NCI-H1694 treated with DMSO at 0.1 percent for 48 hours (cell line): ENCODE measurements around the gene NAB2.
"Not testable (repeated sequence)": the region's sequence is repeated elsewhere in the genome, so short reads cannot be mapped to it uniquely, and the experiment has no call there.

Experiments
- DNase-seq: peaks from one replicate; lab custom pipeline; 2025; lab: John Stamatoyannopoulos, UW

Gene NAB2

GRCh38 chr12:57112492-57113294 is 23.8 kb downstream of the NAB2 start:
- DNase-seq = no peak

GRCh38 chr12:57116580-57117281 is 27.8 kb downstream of the NAB2 start:
- no peak for DNase-seq

- no peak for DNase-seq
These were observed 29.9 kb downstream of the NAB2 start for GRCh38 chr12:57118711-57119271.

- DNase-seq = no peak
These were observed 30.6 kb downstream of the NAB2 start for GRCh38 chr12:57119294-57120085.

- DNase-seq = not testable (repeated sequence)
These were observed 31.8 kb downstream of the NAB2 start for GRCh38 chr12:57120718-57121117.

- no peak for DNase-seq
These were observed 34.9 kb downstream of the NAB2 start for GRCh38 chr12:57123813-57124212.

GRCh38 chr12:57124261-57124877 is 35.5 kb downstream of the NAB2 start:
- DNase-seq = peak; percentile 59

GRCh38 chr12:57126061-57126460 is 37.1 kb downstream of the NAB2 start:
- DNase-seq = no peak

- DNase-seq = peak; percentile 13
These were observed 37.6 kb downstream of the NAB2 start for GRCh38 chr12:57126561-57126960.

GRCh38 chr12:57127101-57127725 is 38.3 kb downstream of the NAB2 start:
- no peak for DNase-seq

- DNase-seq = peak; percentile 59
These were observed 39.0 kb downstream of the NAB2 start, which contains the start of gene LRP1 for GRCh38 chr12:57127726-57128518. Gene LRP1 (plus strand): TSS chr12:57128483. CDS start chr12:57128965, 482 bp downstream.

- no peak for DNase-seq
These were observed 39.8 kb downstream of the NAB2 start for GRCh38 chr12:57128519-57129247.

GRCh38 chr12:57129321-57129842 is 40.5 kb downstream of the NAB2 start:
- DNase-seq = no peak

- no peak for DNase-seq
These were observed 41.0 kb downstream of the NAB2 start for GRCh38 chr12:57129889-57130288.

GRCh38 chr12:57130941-57131340 is 42.0 kb downstream of the NAB2 start:
- no peak for DNase-seq

- DNase-seq = no peak
These were observed 43.2 kb downstream of the NAB2 start for GRCh38 chr12:57131896-57132744.

GRCh38 chr12:57133013-57133569 is 44.2 kb downstream of the NAB2 start:
- DNase-seq = no peak

GRCh38 chr12:57133916-57134315 is 45.0 kb downstream of the NAB2 start:
- no peak for DNase-seq
